NCI-H2029 (cell line): ENCODE data around the gene FAM72C.
"Not testable (repeated sequence)": the region's sequence is repeated elsewhere in the genome, so short reads cannot be mapped to it uniquely, and the experiment has no call there.

Experiments
- DNase-seq: peaks from one replicate; lab custom pipeline; 2025; lab: John Stamatoyannopoulos, UW

Gene FAM72C

GRCh38 chr1:143984721-143985473 lies 13.1 kb upstream of the FAM72C start:
- DNase-seq = not testable (repeated sequence)

- not testable (repeated sequence) for DNase-seq
These were observed 2.6 kb upstream of the FAM72C start for GRCh38 chr1:143974416-143974815.

- not testable (repeated sequence) for DNase-seq
These were observed 2.2 kb upstream of the FAM72C start for GRCh38 chr1:143973876-143974414.

GRCh38 chr1:143972753-143973326 lies 1.1 kb upstream of the FAM72C start:
- DNase-seq = not testable (repeated sequence)

- not testable (repeated sequence) for DNase-seq
These were observed 5.9 kb downstream of the FAM72C start for GRCh38 chr1:143965860-143966259.

GRCh38 chr1:143964294-143964693 lies 7.5 kb downstream of the FAM72C start:
- DNase-seq = not testable (repeated sequence)

GRCh38 chr1:143955930-143956329 lies 15.9 kb downstream of the FAM72C start:
- not testable (repeated sequence) for DNase-seq

GRCh38 chr1:143952913-143953312 lies 18.9 kb downstream of the FAM72C start:
- not testable (repeated sequence) for DNase-seq

GRCh38 chr1:143951485-143952391 lies 20.0 kb downstream of the FAM72C start:
- DNase-seq = not testable (repeated sequence)

- DNase-seq = not testable (repeated sequence)
These were observed 24.0 kb downstream of the FAM72C start for GRCh38 chr1:143947749-143948148.

GRCh38 chr1:143945253-143945652 lies 26.5 kb downstream of the FAM72C start:
- DNase-seq = not testable (repeated sequence)

- not testable (repeated sequence) for DNase-seq
These were observed 27.1 kb downstream of the FAM72C start for GRCh38 chr1:143944576-143945240.

- DNase-seq = not testable (repeated sequence)
These were observed 28.3 kb downstream of the FAM72C start for GRCh38 chr1:143943319-143943978.

- DNase-seq = not testable (repeated sequence)
These were observed 29.4 kb downstream of the FAM72C start for GRCh38 chr1:143942238-143942860.

GRCh38 chr1:143939666-143940065 lies 32.1 kb downstream of the FAM72C start:
- DNase-seq = not testable (repeated sequence)

GRCh38 chr1:143938922-143939321 lies 32.9 kb downstream of the FAM72C start:
- DNase-seq = not testable (repeated sequence)

- DNase-seq = not testable (repeated sequence)
These were observed 35.2 kb downstream of the FAM72C start for GRCh38 chr1:143936457-143937115.

- DNase-seq = not testable (repeated sequence)
These were observed 52.7 kb downstream of the FAM72C start for GRCh38 chr1:143919127-143919526.

GRCh38 chr1:143918552-143918951 lies 53.2 kb downstream of the FAM72C start:
- not testable (repeated sequence) for DNase-seq

GRCh38 chr1:143913705-143914104 lies 58.1 kb downstream of the FAM72C start:
- DNase-seq = not testable (repeated sequence)
